ENCODE results near the gene DGKE.

The DGKE gene

GRCh38 chr17:56893503-56893902 lies 59.6 kb downstream of the DGKE start:
- no peak for DNase-seq

- no peak for DNase-seq
Observed at GRCh38 chr17:56894859-56895455, 61.0 kb downstream of the DGKE start.

- DNase-seq: no peak
Observed at GRCh38 chr17:56896217-56896967, 62.4 kb downstream of the DGKE start.

GRCh38 chr17:56896968-56897359 lies 63.0 kb downstream of the DGKE start:
- DNase-seq: no peak

- DNase-seq: no peak
Observed at GRCh38 chr17:56897646-56898424, 63.9 kb downstream of the DGKE start.

GRCh38 chr17:56898874-56899273 lies 64.9 kb downstream of the DGKE start:
- no peak for DNase-seq

- no peak for DNase-seq
Observed at GRCh38 chr17:56899403-56899802, 65.5 kb downstream of the DGKE start.

GRCh38 chr17:56902348-56902747 lies 68.4 kb downstream of the DGKE start:
- no peak for DNase-seq

- no peak for DNase-seq
Observed at GRCh38 chr17:56903560-56903959, 69.6 kb downstream of the DGKE start.

GRCh38 chr17:56908001-56908542 lies 74.1 kb downstream of the DGKE start:
- DNase-seq: peak; percentile 88 to 91

- no peak for DNase-seq
Observed at GRCh38 chr17:56909742-56910508, 76.0 kb downstream of the DGKE start.

GRCh38 chr17:56910509-56911235 lies 76.7 kb downstream of the DGKE start:
- DNase-seq: no peak

GRCh38 chr17:56912105-56912999 lies 78.4 kb downstream of the DGKE start:
- DNase-seq: peak in 1 of 2 experiments; percentile 20

- no peak for DNase-seq
Observed at GRCh38 chr17:56913000-56913311, 79.0 kb downstream of the DGKE start.

- DNase-seq: no peak
Observed at GRCh38 chr17:56913353-56913866, 79.5 kb downstream of the DGKE start.

GRCh38 chr17:56913867-56914580 lies 80.1 kb downstream of the DGKE start, which contains the start of gene TRIM25:
Gene TRIM25 (minus strand): TSS chr17:56914049. CDS start chr17:56913988, 61 bp downstream.
- DNase-seq: peak; percentile 83 to 87

- DNase-seq: peak in 1 of 2 experiments; percentile 40
Observed at GRCh38 chr17:56914581-56915273, 80.8 kb downstream of the DGKE start.

GRCh38 chr17:56917559-56918296 lies 83.8 kb downstream of the DGKE start:
- no peak for DNase-seq

- peak; percentile 100 for DNase-seq
Observed at GRCh38 chr17:56918916-56919315, 85.0 kb downstream of the DGKE start.
